Vagina (tissue), 2 donors: ENCODE data around the gene REN. TPM values are rescaled to one million over a fixed set of nuclear protein-coding genes. Genes with fewer than 3 reads are reported as not detected.

Experiments
- DNase-seq, 2 donors: peaks; one replicate each; pipeline ENCODE4 v3.0.0-alpha.2; 2017; ENCODE audit errors: extremely low spot score in 2 of 2
- H3K27ac ChIP-seq: fragments of 200-600 bp; sonication (generic); one replicate; pipeline ENCODE4 v1.5.1; 2019
- H3K27me3 ChIP-seq: fragments of 200-600 bp; sonication (generic); one replicate; pipeline ENCODE4 v1.5.1; 2019
- H3K36me3 ChIP-seq, 2 donors: fragments of 200-600 bp; sonication (generic); one replicate each; pipeline ENCODE4 v1.5.1; 2017 to 2019
- H3K4me1 ChIP-seq: fragments of 200-600 bp; sonication (generic); one replicate; pipeline ENCODE4 v1.5.1; 2019
- H3K4me3 ChIP-seq, 2 donors: fragments of 200-600 bp; sonication (generic); 1 replicate in 1 of 2; 2 replicates in 1 of 2; pipeline ENCODE4 v1.5.1; 2016 to 2019
- H3K9me3 ChIP-seq: fragments of 200-600 bp; sonication (generic); one replicate; pipeline ENCODE4 v1.5.1; 2019
- POLR2A ChIP-seq, 2 donors: fragments of 450-650 bp; IDR thresholded peaks; one replicate each; pipeline ENCODE4 v1.6.1; 2017; ENCODE audit warnings: antibody characterized with exemption in 2 of 2, mild to moderate bottlenecking in 2 of 2, moderate library complexity in 2 of 2
- POLR2AphosphoS5 ChIP-seq, 2 donors: sonication (generic); formaldehyde crosslinking; IDR thresholded peaks; one replicate each; pipeline ENCODE4 v1.9.0; 2017; ENCODE audit warnings: antibody characterized with exemption in 2 of 2, mild to moderate bottlenecking in 2 of 2, low read depth in 1 of 2; ENCODE audit not compliant: insufficient read depth in 1 of 2
- intact Hi-C: fragments of 100-400 bp; cut with DNase I; formaldehyde crosslinking; loops from one replicate; pipeline ENCODE4 v1.15.1; 2023
- total RNA-seq: library from RNA; depleted of rRNA; stranded (reverse); fragments of >200 nt; gene quantifications from one replicate; pipeline ENCODE4 v1.2.3, GENCODE V29; 2016
- TF ChIP-seq, protein P1 (sequence below), 3 experiments: fragments of 450-650 bp in 2 of 3; fragments of 200-600 bp in 1 of 3; sonication (generic) in 1 of 3; IDR thresholded peaks; one replicate each; pipeline ENCODE4 v1.5.1; 2017 to 2019; ENCODE audit warnings: antibody characterized with exemption in 3 of 3, mild to moderate bottlenecking in 2 of 3, moderate library complexity in 2 of 3

Gene REN
- total RNA-seq, 1 donor from 2014 or later, result not detected

DNA sequence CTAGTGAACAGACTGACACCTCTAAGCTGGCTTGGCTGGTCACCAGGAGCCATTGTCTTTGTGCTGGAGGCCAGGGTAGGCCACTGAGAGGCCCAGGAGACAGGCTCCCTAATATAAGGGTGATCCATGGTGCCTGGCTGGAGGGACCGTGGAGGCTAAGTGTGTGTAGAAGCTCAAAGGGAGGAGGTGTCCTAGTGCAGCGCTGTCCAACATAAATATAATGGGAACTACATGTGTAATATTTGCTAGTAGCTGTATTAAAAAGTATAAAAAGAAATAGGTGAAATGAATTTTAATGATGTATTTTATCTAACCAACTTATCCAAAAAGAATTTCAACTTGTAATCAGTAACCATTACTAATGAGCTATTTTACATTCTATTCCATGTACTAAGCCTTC lies 58.2 kb downstream of the REN start:
- TF ChIP-seq, protein P1, sequence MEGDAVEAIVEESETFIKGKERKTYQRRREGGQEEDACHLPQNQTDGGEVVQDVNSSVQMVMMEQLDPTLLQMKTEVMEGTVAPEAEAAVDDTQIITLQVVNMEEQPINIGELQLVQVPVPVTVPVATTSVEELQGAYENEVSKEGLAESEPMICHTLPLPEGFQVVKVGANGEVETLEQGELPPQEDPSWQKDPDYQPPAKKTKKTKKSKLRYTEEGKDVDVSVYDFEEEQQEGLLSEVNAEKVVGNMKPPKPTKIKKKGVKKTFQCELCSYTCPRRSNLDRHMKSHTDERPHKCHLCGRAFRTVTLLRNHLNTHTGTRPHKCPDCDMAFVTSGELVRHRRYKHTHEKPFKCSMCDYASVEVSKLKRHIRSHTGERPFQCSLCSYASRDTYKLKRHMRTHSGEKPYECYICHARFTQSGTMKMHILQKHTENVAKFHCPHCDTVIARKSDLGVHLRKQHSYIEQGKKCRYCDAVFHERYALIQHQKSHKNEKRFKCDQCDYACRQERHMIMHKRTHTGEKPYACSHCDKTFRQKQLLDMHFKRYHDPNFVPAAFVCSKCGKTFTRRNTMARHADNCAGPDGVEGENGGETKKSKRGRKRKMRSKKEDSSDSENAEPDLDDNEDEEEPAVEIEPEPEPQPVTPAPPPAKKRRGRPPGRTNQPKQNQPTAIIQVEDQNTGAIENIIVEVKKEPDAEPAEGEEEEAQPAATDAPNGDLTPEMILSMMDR (IDR thresholded peaks at IDR 0.05), result no peak
- TF ChIP-seq POLR2AphosphoS5 (IDR thresholded peaks at IDR 0.05; ENCODE audit: insufficient read depth in 1 of 2, low read depth in 1 of 2) (no peak), POLR2A (IDR thresholded peaks at IDR 0.05) (no peak)
- intact Hi-C loops, result no loop called here
- no peaks in the 10 kb centered on the region for H3K27me3 ChIP-seq
- H3K9me3 ChIP-seq, result no peaks in the 10 kb centered on the region
- H3K4me1 ChIP-seq, result peaks cover 74% of the 10 kb centered on the region
- no peaks in the 10 kb centered on the region for H3K36me3 ChIP-seq
- DNase-seq, result no peak
- H3K27ac ChIP-seq, result no peak overlapping the region
- no peak overlapping the region for H3K4me3 ChIP-seq

DNA sequence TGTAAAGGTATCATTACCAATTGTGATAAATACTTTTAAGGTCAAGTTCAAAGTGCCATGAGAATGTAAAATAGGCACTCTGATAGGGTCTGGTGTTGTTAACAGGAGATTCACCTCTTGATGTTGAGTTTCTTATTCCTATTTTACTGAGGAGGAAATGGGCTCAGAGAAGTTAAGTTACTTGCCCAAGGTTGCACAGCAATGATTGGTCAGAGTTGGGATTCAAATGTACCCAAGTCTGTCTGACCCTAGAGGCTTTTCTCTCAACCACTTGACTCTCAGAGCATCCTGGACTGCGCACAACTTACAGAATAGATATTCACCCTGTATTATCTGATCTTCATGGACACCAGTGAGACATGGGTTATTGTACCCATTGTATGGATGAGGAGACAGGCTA lies 59.3 kb downstream of the REN start:
- Histone ChIP-seq H3K4me1 (peaks cover 74% of the 10 kb centered on the region), H3K27me3 (no peaks in the 10 kb centered on the region), H3K9me3 (no peaks in the 10 kb centered on the region), H3K4me3 (no peak overlapping the region), H3K27ac (no peak overlapping the region), H3K36me3 (no peaks in the 10 kb centered on the region)
- intact Hi-C loops, result no loop called here
- TF ChIP-seq POLR2A (IDR thresholded peaks at IDR 0.05), result no peak
- TF ChIP-seq, protein P1 (IDR thresholded peaks at IDR 0.05), result no peak
- TF ChIP-seq POLR2AphosphoS5 (IDR thresholded peaks at IDR 0.05; ENCODE audit: insufficient read depth in 1 of 2, low read depth in 1 of 2), result no peak
- DNase-seq, result no peak

DNA sequence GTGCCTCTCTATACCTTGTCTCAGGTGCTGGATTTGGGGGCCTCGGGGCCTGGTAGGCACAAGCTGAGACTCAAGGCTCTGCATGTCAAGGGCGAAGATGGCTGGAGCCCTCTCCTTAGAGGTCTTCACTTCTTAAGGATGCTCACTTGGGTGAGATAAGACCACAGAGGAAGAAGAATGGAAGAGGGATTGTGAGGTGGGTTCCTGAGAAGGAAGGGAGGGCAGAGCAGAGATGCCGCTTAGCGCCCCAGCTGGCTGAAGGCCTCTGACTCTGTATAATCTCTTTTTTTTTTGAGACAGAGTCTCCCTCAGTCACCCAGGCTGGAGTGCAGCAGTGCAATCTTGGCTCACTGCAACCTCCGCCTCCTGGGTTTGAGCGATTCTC lies 61.0 kb downstream of the REN start:
- H3K36me3 ChIP-seq, result no peaks in the 10 kb centered on the region
- TF ChIP-seq POLR2A (IDR thresholded peaks at IDR 0.05), result no peak
- TF ChIP-seq, protein P1 (IDR thresholded peaks at IDR 0.05), result no peak
- TF ChIP-seq POLR2AphosphoS5 (IDR thresholded peaks at IDR 0.05; ENCODE audit: insufficient read depth in 1 of 2, low read depth in 1 of 2), result no peak
- no peak overlapping the region for H3K4me3 ChIP-seq
- H3K27me3 ChIP-seq, result no peaks in the 10 kb centered on the region
- intact Hi-C loops, result no loop called here
- no peaks in the 10 kb centered on the region for H3K9me3 ChIP-seq
- DNase-seq, result no peak
- H3K27ac ChIP-seq, result no peak overlapping the region
- H3K4me1 ChIP-seq, result peaks cover 76% of the 10 kb centered on the region

Other genes starting within 250 kb of the REN start
- 41.0 TPM for gene SOX13, start 93.2 kb downstream of the REN start, total RNA-seq
- 30.9 TPM for gene ETNK2, start 14.3 kb downstream of the REN start, total RNA-seq
- gene KISS1, start 30.2 kb upstream of the REN start, total RNA-seq, result not detected
- gene GOLT1A, start 47.7 kb upstream of the REN start, total RNA-seq, result not detected
- gene PLEKHA6, start 193.6 kb upstream of the REN start, total RNA-seq, result 15.0 TPM
- gene PPP1R15B, start 245.5 kb upstream of the REN start, total RNA-seq, result 42.0 TPM